IPS-NIHi7 (cell line): ENCODE data around the gene HDAC4.

Source experiments
- DNase-seq: peaks from one replicate; pipeline ENCODE4 v3.0.0; 2012; ENCODE audit warnings: mixed read lengths; ENCODE audit errors: extremely low spot score

Gene HDAC4

DNA sequence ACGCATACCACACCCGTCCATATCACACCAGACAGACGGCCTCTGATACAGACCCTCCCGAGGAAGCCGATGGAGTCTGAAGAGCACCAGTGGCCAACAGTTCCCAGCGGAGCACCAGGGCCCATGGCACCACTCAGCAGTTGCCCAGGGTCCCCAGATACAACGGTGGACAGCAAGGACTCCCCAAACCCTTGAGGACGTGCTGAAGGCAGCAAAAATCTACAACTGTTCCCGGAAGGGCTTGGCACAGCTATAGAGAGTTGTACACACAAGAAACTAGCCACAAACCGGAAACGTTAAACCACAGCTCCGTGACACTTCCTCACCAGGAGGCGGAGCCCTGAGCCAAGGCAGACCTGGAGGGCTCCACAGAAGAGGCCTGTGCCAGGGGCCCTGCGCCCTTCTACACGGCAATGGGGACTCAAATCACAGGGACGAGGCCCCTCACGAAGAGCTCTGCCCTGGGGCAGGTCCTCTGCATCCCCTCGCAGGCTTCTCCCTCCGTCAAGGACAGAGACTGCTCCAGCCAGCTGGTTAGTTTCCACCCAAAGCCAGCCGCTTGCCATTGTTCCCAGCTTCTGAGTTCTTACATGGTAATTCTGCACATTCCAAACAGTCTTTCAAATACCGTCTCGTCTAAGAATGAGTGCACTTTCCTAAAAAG, 133.4 kb downstream of the HDAC4 start:
- DNase-seq, result no peak

DNA sequence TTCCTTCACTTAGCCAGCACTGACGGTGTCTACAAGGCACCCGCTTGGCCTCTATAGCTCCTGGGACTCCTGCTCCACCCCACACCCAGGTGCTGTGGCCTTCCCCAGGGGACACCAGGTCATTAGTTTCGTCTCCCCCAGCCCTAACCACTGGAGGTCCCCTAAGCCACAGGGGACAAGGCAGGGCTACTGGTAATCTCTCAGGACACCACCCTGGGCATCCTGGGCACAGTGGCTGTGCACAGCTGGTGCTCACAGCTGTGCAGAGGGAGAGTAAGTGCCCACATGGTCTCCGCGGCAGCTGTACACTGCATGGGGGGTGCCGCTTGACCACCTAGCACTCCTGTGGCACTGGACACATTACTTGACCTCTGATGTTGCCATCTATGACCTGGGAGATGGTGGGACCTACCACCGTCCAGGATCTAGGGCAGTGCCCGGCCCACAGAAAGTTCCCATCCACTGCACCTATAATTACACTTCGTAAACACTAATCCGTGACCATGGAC, 134.0 kb downstream of the HDAC4 start:
- no peak for DNase-seq

GRCh38 chr2:239266434-239266766, 134.4 kb downstream of the HDAC4 start:
- no peak for DNase-seq

GRCh38 chr2:239265681-239266433, 135.0 kb downstream of the HDAC4 start:
- DNase-seq, result no peak

GRCh38 chr2:239264838-239265651, 135.8 kb downstream of the HDAC4 start:
- DNase-seq, result no peak

DNA sequence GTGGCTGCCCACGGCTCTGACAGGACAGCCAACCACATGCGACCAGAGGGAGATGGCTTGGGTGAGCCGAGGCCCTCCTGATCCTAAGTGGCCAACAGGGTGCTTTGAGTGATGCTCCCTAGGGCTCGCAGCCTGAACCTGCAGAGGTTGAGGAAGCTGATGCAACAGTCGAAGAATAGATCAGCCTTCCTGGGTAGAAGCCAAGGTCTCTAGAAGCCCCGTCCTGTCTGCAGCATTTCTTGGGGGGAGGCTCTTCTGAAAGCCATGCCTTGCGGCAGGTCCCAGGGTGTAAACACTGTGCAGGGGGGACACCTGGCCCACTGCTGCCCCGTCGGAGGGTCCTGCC, 136.4 kb downstream of the HDAC4 start:
- DNase-seq, result no peak

- no peak for DNase-seq
These were observed 136.9 kb downstream of the HDAC4 start for GRCh38 chr2:239263669-239264491.

DNA sequence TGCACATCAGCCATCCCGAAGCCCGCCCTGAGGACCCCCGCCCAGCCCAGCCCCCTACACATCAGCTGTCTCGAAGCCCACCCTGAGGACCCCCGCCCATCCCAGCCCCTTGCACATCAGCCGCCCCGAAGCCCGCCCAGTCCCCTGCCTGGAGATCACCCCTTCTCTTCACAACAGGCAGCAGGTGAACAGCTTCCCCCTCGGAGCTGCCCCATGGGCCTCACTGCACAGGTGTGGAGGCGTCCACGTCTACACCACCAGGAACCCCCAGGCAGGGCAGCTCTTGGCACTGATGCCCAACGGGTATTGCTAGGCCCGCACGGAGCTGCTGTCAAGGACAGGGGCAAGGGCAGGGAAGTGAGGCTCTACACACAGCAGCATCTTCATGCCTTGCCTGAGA, 137.6 kb downstream of the HDAC4 start:
- no peak for DNase-seq

- DNase-seq, result no peak
These were observed 138.2 kb downstream of the HDAC4 start for GRCh38 chr2:239262484-239263230.

- no peak for DNase-seq
These were observed 138.9 kb downstream of the HDAC4 start for GRCh38 chr2:239261796-239262483.

DNA sequence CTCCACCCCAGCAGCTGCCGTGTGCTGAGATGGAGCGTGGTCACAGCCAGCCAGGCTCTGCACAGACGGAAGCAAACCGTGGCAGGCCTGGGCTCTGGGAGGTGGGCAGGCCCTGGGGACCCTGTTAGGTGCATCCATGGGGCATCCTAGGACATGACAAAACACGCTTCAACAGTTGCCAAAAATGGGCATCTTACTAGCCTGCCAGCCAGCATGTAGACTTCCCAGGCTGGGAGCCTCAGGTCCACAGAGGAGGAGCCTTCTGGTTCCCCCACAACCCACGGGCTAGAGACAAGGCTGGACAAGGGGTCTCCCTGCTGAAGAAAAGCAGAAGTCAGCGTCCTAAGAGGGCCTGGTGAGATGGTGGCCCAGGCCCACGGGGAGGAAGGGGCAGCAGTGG, 139.5 kb downstream of the HDAC4 start:
- no peak for DNase-seq

DNA sequence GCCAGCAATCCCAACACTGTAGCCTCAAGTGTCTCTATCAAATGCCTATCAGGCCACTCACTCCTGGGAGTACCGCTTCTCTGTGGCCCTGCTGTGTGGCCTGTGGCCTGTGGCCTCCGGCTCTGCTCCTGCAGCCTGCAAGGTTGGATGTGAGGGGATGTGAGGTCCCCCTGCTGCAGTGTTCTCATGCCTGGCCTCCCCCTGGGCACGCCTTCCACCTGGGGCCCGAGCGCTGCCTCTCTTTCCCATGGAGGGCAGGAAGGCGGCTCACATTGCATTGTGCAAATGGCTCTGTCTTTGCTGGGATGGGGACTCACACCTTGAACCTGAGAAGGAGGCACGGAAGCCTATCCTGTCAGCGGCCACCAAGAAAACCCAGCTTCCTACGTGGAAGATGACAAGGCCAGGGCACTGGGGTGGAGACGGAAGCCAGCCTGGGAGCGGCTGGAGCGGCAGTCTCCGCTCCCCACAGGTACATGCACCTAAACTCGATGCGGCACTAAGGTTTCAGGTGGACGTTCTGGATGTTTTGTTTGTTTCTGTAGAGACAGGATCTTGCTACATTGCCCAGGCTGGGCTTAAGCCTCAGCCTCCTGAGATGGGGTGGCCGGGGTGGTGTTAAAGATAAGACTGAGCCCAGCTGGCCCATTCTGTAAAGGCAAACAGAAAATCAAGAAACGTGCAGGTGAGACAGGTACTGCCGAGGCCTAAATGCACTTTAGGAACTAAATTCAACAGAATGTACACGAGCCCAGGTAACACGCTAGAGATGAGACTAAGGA, 140.1 kb downstream of the HDAC4 start:
- DNase-seq, result no peak

- DNase-seq, result no peak
These were observed 141.1 kb downstream of the HDAC4 start for GRCh38 chr2:239259603-239260298.

- no peak for DNase-seq
These were observed 141.6 kb downstream of the HDAC4 start for GRCh38 chr2:239259173-239259572.

- DNase-seq, result no peak
These were observed 142.6 kb downstream of the HDAC4 start for GRCh38 chr2:239258248-239258647.

DNA sequence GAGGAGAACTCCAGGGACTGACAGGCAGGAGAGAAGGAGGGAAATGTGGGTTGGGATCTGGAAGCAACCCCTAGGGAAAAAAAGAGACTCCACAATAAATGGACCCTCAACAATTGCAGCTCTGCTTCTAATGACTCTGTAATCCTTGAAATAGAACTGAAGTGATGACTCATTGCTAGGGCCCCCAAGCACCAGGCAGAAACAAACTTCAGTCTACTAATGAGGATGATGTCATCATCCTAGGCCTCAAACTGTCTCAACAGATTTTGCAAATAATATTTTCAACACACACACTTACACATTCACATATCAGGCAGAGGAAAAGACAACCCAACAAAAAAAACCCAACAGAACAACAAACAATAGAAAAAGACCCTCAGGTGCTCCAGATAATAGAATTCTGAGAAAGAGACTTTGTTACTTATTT, 143.3 kb downstream of the HDAC4 start:
- DNase-seq, result no peak

- no peak for DNase-seq
These were observed 144.5 kb downstream of the HDAC4 start for GRCh38 chr2:239256350-239256743.

- DNase-seq, result no peak
These were observed 145.0 kb downstream of the HDAC4 start for GRCh38 chr2:239255628-239256349.
